Bone marrow (tissue), 2 donors: ENCODE data around the gene MAP3K13.

Experiments used
- DNase-seq, 2 donors: peaks; one replicate each; lab custom pipeline; 2025; lab: John Stamatoyannopoulos, UW

MAP3K13 gene

GRCh38 chr3:185507883-185508282, 144.9 kb downstream of the MAP3K13 start:
- no peak for DNase-seq

DNA sequence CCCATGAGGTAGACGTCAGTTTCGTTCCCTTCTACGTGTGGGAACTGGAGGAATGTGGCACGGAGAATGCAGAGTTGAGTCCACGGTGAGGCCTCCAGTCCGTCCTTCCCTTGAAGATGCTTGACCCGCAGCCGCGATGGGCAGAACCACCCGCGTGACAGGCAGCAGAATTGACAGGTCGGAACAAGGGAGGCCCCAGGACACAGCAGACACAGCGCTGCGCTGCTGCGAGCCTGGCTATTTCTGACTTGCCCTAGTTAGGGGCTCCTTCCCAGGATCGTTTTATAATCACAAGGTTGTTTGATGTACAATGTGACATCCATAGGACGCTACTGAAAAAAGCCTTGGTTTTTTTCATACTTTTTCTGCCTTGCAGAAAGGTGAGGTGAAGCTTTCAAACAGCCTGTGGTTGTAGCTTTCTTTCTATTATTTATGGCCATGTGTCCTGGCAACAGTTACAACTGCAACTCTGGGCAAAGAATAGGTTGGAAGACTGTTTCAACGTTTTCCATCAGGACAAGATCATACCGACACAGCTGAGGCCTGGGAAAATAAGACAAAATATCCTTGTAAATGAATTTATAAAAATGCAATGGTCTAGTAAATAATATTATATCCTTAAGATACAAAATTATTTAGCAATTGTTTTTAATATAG, 145.5 kb downstream of the MAP3K13 start:
- no peak for DNase-seq

DNA sequence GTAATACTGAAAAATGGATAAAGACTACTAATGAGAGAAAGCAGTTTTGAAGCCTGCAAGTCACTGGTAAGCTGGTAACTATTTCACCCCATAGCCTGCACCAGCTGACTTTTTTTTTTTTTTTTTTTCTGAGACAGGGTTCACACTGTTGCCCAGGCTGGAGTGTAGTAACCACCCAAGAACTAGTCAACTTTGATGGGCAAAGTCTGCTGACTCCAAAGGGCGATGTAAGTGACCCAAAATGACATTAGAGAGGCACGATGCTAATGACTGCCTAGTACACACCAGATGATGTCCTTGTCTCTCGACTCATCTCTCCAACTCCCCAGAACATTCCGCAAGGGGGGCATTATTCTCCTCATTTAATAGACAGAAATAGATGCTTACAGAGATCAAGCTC, 148.8 kb downstream of the MAP3K13 start:
- no peak for DNase-seq

DNA sequence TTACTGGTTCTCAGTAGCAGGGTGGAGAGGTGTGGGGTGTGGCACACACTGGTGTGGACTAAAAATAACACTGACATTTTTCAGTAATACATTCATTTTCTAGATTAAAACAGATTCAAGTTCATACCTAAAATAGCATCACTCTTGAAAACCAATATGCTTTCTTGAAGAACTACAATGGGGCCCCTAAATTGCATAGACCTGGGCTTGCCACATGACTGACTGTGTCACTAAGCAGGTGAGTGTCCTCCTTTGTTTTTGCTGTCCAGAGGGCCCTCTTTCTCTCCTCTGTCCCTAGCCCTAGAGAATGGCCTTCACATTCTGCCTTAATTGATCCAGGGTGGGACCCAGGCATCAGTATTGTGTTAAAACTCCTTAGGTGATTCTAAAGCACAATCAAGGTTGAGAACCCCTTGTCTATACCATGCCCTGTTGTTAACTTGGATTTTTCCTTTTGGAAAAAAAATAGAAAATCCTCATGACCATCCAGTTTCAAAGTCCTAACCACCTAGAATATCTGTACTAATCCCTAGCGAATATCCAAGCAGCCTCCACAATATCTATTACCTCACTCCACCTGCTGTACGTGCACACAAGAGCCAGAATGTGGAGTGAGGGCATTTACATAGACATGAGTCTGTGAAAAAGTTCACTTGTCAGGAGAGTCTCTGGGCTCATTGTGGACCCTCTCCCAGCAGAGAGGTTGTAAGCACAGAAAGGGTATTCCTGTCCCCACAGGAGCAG, 154.6 kb downstream of the MAP3K13 start:
- no peak for DNase-seq

GRCh38 chr3:185519021-185519420, 156.1 kb downstream of the MAP3K13 start:
- no peak for DNase-seq

GRCh38 chr3:185521349-185522138, 158.6 kb downstream of the MAP3K13 start:
- DNase-seq = no peak

GRCh38 chr3:185526349-185526951, 163.5 kb downstream of the MAP3K13 start:
- DNase-seq = no peak

GRCh38 chr3:185527364-185527763, 164.4 kb downstream of the MAP3K13 start:
- no peak for DNase-seq

DNA sequence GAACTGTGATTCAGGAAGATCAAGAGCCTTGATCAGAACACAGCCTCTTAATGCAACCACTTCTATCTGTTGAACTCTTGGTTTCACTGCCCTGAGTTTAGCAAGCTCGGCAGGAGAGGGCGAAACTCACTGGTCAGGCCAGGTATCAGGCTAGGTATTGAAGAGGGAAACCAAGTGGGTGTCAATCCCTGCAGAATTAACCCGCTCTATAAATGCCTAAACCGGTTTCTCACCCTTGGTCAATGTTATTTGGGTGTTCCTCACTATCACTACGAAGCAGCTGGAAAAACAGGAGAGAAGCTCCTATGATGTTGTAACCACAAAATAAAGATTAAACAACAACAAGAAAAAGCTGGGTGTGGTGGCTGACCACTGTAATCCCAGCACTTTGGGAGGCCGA, 165.6 kb downstream of the MAP3K13 start:
- DNase-seq = no peak

GRCh38 chr3:185530856-185531255, 167.9 kb downstream of the MAP3K13 start:
- no peak for DNase-seq

DNA sequence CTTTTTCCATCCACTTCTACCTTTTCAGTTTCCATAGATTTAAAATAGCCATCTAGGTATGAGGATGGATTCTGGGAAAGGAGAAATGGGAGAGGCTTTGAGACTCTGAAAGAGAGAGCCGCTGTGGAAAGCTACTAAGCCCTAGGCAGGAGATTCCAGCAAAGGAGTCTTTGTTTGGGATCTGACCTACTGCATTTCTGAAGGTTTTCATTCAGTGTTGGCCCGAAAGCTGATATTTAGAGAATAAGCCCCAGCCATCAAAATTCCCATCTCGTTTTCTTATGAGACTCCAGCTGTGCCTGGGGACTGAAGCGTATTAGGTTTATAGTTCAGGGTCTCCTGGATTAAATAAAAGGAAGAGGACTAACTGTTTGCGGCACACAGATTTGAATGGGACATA, 170.0 kb downstream of the MAP3K13 start:
- DNase-seq = no peak

GRCh38 chr3:185534511-185534910, 171.6 kb downstream of the MAP3K13 start:
- DNase-seq = no peak

- DNase-seq = peak; percentile 4 to 89
These were observed 174.5 kb downstream of the MAP3K13 start for GRCh38 chr3:185537369-185537970.
